ENCODE results near the gene CDC25C.
"Not testable (repeated sequence)": the region's sequence is repeated elsewhere in the genome, so short reads cannot be mapped to it uniquely, and the experiment has no call there.

CDC25C gene

GRCh38 chr5:138344887-138345622 is 13.5 kb upstream of the CDC25C start:
- no peak for DNase-seq

GRCh38 chr5:138340008-138340407 is 8.4 kb upstream of the CDC25C start:
- DNase-seq: no peak

GRCh38 chr5:138339464-138339863 is 7.9 kb upstream of the CDC25C start:
- no peak for DNase-seq

- no peak for DNase-seq
Observed at GRCh38 chr5:138339091-138339456, 7.5 kb upstream of the CDC25C start.

- DNase-seq: no peak
Observed at GRCh38 chr5:138338411-138339090, 6.9 kb upstream of the CDC25C start.

GRCh38 chr5:138337685-138338410 is 6.2 kb upstream of the CDC25C start, which contains the start of gene FAM53C:
Gene FAM53C, plus strand, starts transcription at chr5:138338266. Its CDS starts 3,070 bp downstream, at chr5:138341336.
- peak; percentile 75 for DNase-seq

- no peak for DNase-seq
Observed at GRCh38 chr5:138336952-138337684, 5.5 kb upstream of the CDC25C start.

- no peak for DNase-seq
Observed at GRCh38 chr5:138334867-138335447, 3.4 kb upstream of the CDC25C start.

GRCh38 chr5:138330813-138331448 is 673 bp downstream of the CDC25C start:
- DNase-seq: no peak

GRCh38 chr5:138318211-138318610 is 13.4 kb downstream of the CDC25C start:
- not testable (repeated sequence) for DNase-seq

GRCh38 chr5:138316355-138316754 is 15.2 kb downstream of the CDC25C start:
- DNase-seq: no peak

- DNase-seq: no peak
Observed at GRCh38 chr5:138315751-138316278, 15.8 kb downstream of the CDC25C start.

GRCh38 chr5:138305797-138306196 is 25.8 kb downstream of the CDC25C start:
- peak; percentile 57 for DNase-seq

- DNase-seq: no peak
Observed at GRCh38 chr5:138303372-138303771, 28.2 kb downstream of the CDC25C start.

GRCh38 chr5:138289296-138289695 is 42.3 kb downstream of the CDC25C start:
- no peak for DNase-seq

GRCh38 chr5:138287246-138287645 is 44.4 kb downstream of the CDC25C start:
- DNase-seq: no peak

- DNase-seq: no peak
Observed at GRCh38 chr5:138282920-138283742, 48.5 kb downstream of the CDC25C start.

GRCh38 chr5:138280915-138281314 is 50.7 kb downstream of the CDC25C start:
- no peak for DNase-seq

GRCh38 chr5:138276402-138277054 is 55.1 kb downstream of the CDC25C start:
- no peak for DNase-seq

- DNase-seq: no peak
Observed at GRCh38 chr5:138275895-138276294, 55.7 kb downstream of the CDC25C start.

All from NCI-H1105 (cell line).